HuH-7 (cell line): ENCODE measurements around the gene TPCN2.

ENCODE experiments used
- DNase-seq: peaks from one replicate; pipeline ENCODE4 v3.0.0; 2011; ENCODE audit warnings: low spot score

Gene TPCN2

GRCh38 chr11:69152733-69153421 lies 104.1 kb downstream of the TPCN2 start:
- DNase-seq, result no peak

GRCh38 chr11:69153661-69154060 lies 104.9 kb downstream of the TPCN2 start:
- DNase-seq, result no peak

GRCh38 chr11:69154211-69154913 lies 105.6 kb downstream of the TPCN2 start:
- no peak for DNase-seq

- DNase-seq, result no peak
These were observed 106.2 kb downstream of the TPCN2 start for GRCh38 chr11:69154938-69155301.

- DNase-seq, result no peak
These were observed 106.8 kb downstream of the TPCN2 start, which contains the start of gene SMIM38 for GRCh38 chr11:69155302-69156234. SMIM38 (plus strand) TSS chr11:69155935; CDS start chr11:69157847, 1,912 bp downstream.

- DNase-seq, result no peak
These were observed 107.5 kb downstream of the TPCN2 start for GRCh38 chr11:69156235-69156639.

GRCh38 chr11:69156673-69157155 lies 108.0 kb downstream of the TPCN2 start:
- DNase-seq, result peak; percentile 97

GRCh38 chr11:69157156-69157821 lies 108.6 kb downstream of the TPCN2 start:
- DNase-seq, result peak; percentile 99

- no peak for DNase-seq
These were observed 109.1 kb downstream of the TPCN2 start for GRCh38 chr11:69157822-69158231.

GRCh38 chr11:69158301-69159149 lies 109.8 kb downstream of the TPCN2 start:
- DNase-seq, result no peak

- no peak for DNase-seq
These were observed 110.6 kb downstream of the TPCN2 start for GRCh38 chr11:69159150-69159852.

GRCh38 chr11:69160296-69161116 lies 111.8 kb downstream of the TPCN2 start:
- no peak for DNase-seq

- DNase-seq, result no peak
These were observed 112.3 kb downstream of the TPCN2 start for GRCh38 chr11:69161117-69161407.

GRCh38 chr11:69162505-69162904 lies 113.8 kb downstream of the TPCN2 start:
- DNase-seq, result no peak

- DNase-seq, result no peak
These were observed 115.1 kb downstream of the TPCN2 start for GRCh38 chr11:69163842-69164241.

- DNase-seq, result no peak
These were observed 116.1 kb downstream of the TPCN2 start for GRCh38 chr11:69164824-69165223.

- no peak for DNase-seq
These were observed 117.0 kb downstream of the TPCN2 start for GRCh38 chr11:69165775-69166174.

GRCh38 chr11:69166218-69167115 lies 117.7 kb downstream of the TPCN2 start:
- DNase-seq, result no peak
